ENCODE data around the gene SEPHS1. TPM values are rescaled to one million over a fixed set of nuclear protein-coding genes. Genes with fewer than 3 reads are reported as not detected.
"Not testable (repeated sequence)": the region's sequence is repeated elsewhere in the genome, so short reads cannot be mapped to it uniquely, and the experiment has no call there.

Gene SEPHS1
- total RNA-seq, 1 experiment from 2014 or later = 109 TPM

DNA sequence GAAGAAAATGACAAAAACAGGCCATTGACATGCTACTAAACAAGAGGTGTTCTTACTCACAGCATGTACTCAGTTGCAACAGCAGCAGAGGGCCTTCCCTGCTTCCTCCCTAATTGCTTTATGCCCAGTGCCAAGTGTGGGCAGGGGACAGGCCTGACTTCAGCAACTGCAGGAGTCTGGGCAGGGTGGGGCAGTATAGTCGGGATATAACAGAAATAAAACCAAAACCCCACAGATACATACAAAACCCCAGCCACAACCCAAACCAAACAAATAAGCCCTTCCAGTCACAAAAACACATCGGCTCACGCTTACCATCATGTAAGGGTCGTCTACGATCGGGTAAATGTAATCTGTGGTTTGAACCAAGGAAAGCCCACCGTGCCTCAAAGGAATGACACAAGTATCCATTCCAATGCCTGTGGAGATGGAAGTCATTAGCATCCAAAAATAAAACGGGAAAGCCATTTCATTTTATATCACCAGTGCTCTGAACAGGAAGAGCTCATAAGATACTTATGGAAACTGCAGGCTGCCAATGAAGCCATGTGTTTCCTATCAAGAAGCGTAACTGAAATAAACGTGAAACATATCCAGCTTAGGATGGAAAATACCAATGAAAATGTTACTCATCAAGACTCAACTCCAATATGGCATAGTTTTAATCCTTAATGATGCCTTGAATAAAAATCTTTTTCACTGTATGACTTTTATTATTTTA is 9.5 kb downstream of the SEPHS1 start:
- Histone ChIP-seq H3K9me3 (no peaks in the 10 kb centered on the region), H3K27me3 (no peaks in the 10 kb centered on the region), H3K36me3 (peaks cover 61% of the 10 kb centered on the region), H3K4me3 (no peak overlapping the region)
- peak; percentile 29 for DNase-seq

DNA sequence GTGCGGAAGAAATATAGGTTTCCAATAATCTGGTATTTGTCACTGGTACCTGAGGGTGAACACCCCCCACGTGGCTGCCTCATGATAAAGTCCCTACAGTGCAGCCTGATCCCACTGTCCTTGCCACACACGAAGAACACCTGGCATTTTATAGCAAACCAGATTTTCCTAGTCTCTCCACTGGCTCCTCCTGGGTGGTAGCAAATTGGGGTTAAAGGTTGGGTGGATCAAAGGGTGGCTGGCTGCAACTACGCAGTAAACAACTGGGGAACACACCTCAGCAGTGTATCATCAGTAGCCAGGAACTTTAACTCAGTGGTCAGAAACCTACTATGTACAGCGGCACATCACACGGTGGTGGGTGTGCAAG is 10.3 kb downstream of the SEPHS1 start:
- Histone ChIP-seq H3K36me3 (peaks cover 57% of the 10 kb centered on the region), H3K9me3 (no peaks in the 10 kb centered on the region), H3K4me3 (no peak overlapping the region), H3K27me3 (no peaks in the 10 kb centered on the region)
- DNase-seq = no peak

DNA sequence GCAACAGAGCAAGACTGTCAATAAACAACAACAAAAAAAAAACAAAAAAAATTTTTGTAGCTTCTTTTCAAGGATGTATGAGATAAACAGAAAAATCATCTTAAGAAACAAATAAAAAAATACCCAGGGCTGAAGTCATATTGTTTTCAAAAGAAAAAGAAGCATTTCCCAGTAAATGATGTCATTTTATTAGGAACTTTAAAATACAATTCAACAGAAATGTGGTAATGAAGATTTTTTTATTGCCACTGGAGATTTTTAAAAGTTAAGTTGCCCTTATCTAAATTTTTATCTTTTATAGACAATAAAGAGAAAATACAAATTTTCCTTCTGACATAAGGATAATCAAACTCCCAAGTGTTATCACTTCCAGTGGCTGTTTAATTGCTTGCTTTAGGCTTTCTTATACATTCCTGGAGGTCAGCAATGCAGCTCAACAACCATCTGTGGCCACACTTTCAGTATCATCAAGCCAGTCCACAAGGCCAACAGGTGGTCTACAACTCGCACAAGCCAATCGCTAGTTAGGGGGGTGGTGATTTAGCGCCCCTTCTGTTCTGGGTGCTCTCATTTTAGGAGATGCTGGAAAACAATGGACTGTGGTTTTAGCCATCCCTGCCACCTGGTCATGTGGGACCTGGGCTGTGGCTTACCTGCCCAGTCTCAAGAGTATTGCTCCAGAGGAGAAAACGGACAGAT is 10.8 kb downstream of the SEPHS1 start:
- Histone ChIP-seq H3K36me3 (peaks cover 56% of the 10 kb centered on the region), H3K4me3 (no peak overlapping the region), H3K27me3 (no peaks in the 10 kb centered on the region), H3K9me3 (no peaks in the 10 kb centered on the region)
- no peak for DNase-seq

- H3K27me3 ChIP-seq = no peaks in the 10 kb centered on the region
- peaks cover 70% of the 10 kb centered on the region for H3K36me3 ChIP-seq
- no peak for DNase-seq
- no peaks in the 10 kb centered on the region for H3K9me3 ChIP-seq
- no peak overlapping the region for H3K4me3 ChIP-seq
Observed at GRCh38 chr10:13335881-13336280, 12.2 kb downstream of the SEPHS1 start.

- DNase-seq = no peak
- no peaks in the 10 kb centered on the region for H3K9me3 ChIP-seq
- H3K36me3 ChIP-seq = peaks cover 73% of the 10 kb centered on the region
- no peak overlapping the region for H3K4me3 ChIP-seq
- H3K27me3 ChIP-seq = no peaks in the 10 kb centered on the region
Observed at GRCh38 chr10:13334556-13334955, 13.5 kb downstream of the SEPHS1 start.

- Histone ChIP-seq H3K4me3 (no peak overlapping the region), H3K9me3 (no peaks in the 10 kb centered on the region), H3K36me3 (peaks cover 79% of the 10 kb centered on the region), H3K27me3 (no peaks in the 10 kb centered on the region)
- DNase-seq = no peak
Observed at GRCh38 chr10:13331646-13332045, 16.4 kb downstream of the SEPHS1 start.

- not testable (repeated sequence) for H3K9me3 ChIP-seq, H3K27me3 ChIP-seq, H3K4me3 ChIP-seq, DNase-seq
- peaks cover 78% of the 10 kb centered on the region for H3K36me3 ChIP-seq
Observed at GRCh38 chr10:13330980-13331379, 17.1 kb downstream of the SEPHS1 start.

DNA sequence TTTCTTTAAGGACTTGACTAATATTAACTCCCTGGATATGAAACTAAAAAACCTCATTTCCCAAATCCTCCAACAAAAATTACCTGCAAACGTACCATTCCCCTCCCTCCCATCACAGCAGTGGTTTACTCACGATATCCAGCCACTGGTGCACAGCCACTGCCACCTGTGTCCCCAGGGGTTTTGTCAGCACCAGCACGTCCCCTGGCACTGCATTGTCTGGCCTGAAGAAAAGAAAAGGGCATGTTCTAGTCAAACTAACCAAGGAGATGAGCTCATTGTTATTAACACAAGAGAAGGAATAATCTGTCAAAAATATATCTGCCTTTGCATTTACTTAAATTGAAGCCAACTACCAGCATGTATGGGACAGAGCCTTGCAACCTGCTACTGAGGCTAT is 18.5 kb downstream of the SEPHS1 start:
- Histone ChIP-seq H3K4me3 (no peak overlapping the region), H3K9me3 (no peaks in the 10 kb centered on the region), H3K36me3 (peaks cover 78% of the 10 kb centered on the region), H3K27me3 (no peaks in the 10 kb centered on the region)
- no peak for DNase-seq

GRCh38 chr10:13328613-13329012 is 19.5 kb downstream of the SEPHS1 start:
- no peak for DNase-seq
- H3K4me3 ChIP-seq = no peak overlapping the region
- no peaks in the 10 kb centered on the region for H3K27me3 ChIP-seq
- H3K9me3 ChIP-seq = no peaks in the 10 kb centered on the region
- peaks cover 83% of the 10 kb centered on the region for H3K36me3 ChIP-seq

DNA sequence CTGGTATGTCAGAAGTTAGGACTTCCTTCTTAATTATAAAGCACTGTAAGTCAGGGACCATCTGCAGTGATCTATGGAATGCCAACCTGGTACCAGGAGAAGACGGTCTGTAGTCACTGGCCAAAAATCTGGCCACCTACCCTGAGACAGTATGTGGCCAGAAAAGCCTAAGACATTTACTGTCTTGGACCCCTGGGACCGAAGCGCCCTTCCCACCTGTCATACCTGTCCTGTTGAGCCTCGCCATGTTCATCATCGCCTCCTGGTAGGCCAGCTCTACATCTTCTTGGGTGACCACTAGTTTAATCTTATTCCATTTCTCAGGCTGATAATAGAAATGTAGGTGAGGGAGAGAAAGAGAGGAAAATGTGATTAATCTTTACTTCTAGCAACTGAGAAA is 20.0 kb downstream of the SEPHS1 start:
- H3K27me3 ChIP-seq = no peaks in the 10 kb centered on the region
- no peaks in the 10 kb centered on the region for H3K9me3 ChIP-seq
- peaks cover 82% of the 10 kb centered on the region for H3K36me3 ChIP-seq
- no peak for DNase-seq
- H3K4me3 ChIP-seq = no peak overlapping the region

- Histone ChIP-seq H3K27me3 (no peaks in the 10 kb centered on the region), H3K9me3 (no peaks in the 10 kb centered on the region), H3K4me3 (no peak overlapping the region), H3K36me3 (peaks cover 88% of the 10 kb centered on the region)
- DNase-seq = no peak
Observed at GRCh38 chr10:13327534-13327933, 20.6 kb downstream of the SEPHS1 start.

DNA sequence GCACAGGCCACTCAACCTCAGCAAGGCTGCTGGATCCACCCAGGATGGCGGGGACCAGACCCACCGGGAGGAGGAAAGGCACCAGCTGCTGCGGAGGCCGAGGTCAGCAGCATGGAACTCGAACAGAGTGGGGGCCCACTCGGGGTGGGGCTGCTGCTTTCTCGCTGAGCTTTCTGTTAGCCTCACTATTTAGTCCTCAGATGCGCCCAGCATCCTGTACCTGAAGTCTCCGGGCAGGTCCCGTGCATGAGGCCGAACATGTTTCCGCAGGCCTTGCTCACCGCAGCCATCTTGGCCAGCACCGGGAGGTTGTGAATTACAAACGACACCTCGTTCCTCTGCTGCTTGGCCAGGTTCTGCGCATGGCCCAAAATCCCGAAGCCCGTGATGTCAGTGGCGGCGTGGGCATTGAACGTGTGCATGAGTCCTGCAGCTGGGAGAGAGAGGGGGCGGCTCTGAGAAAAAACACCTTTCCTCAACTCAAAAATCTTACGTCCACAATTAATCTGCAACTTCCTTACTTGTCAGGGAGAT is 25.4 kb downstream of the SEPHS1 start:
- no peaks in the 10 kb centered on the region for H3K27me3 ChIP-seq
- no peak for DNase-seq
- H3K9me3 ChIP-seq = no peaks in the 10 kb centered on the region
- peaks cover 70% of the 10 kb centered on the region for H3K36me3 ChIP-seq
- H3K4me3 ChIP-seq = no peak overlapping the region

DNA sequence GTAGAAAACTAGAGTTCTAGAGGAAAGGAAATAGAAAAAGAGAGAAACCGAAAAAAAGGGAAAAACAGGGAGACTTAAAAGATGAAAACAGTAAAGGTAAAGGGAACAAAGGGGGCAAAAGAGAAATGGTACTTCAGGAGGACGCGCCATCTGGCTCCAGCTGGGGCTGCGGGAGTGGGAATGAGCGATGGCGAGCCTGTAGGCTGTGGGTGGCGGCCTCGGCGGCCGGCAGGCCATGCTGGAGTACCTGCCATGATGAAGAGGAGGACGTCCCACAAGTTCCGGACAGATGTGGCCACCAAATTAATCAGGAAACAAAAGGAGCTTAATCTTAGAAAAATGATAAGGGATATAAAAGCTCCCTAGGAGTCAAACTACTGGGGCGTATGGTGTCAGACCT is 26.5 kb downstream of the SEPHS1 start:
- no peak overlapping the region for H3K4me3 ChIP-seq
- H3K27me3 ChIP-seq = no peaks in the 10 kb centered on the region
- H3K9me3 ChIP-seq = no peaks in the 10 kb centered on the region
- peaks cover 61% of the 10 kb centered on the region for H3K36me3 ChIP-seq
- DNase-seq = no peak

DNA sequence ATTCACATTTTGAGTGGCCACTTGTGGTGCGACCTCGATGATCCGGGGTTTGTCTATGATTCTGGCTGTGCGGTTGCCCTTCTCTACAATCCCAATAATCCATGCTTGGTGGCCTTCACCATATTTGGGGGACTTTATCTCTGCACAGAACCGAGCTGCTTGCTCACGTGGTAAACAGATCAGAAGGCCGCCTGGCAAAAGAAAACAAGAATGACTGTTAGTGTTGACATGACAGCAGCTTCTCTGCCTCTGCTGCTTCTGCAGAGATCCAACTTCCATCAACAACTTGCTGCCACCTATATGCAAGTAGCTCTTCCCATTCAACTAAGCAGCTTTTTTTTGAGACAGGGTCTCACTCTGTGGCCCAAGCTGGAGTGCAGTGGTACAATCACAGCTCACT is 28.9 kb downstream of the SEPHS1 start:
- no peak for DNase-seq
- H3K4me3 ChIP-seq = no peak overlapping the region
- no peaks in the 10 kb centered on the region for H3K9me3 ChIP-seq
- H3K36me3 ChIP-seq = peaks cover 40% of the 10 kb centered on the region
- no peaks in the 10 kb centered on the region for H3K27me3 ChIP-seq

DNA sequence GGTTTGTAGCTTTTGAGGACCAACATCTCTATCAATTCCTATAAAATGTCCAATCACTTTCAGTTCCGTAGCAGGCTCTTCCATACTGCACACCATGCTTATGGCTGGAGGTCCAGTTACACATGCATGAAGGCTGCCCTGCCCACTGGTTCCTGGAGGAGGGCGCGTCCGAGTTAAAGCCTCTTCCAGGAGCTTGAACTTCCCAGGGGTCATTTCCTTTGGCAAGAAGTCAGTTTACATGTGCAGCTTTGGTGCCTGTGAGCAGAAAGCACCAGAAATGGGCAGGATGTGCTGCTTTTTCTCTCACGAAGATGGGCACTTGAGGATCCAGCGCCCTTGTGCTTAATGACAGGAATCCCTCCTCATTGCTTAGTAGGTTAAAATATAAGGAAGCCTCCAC is 30.6 kb downstream of the SEPHS1 start:
- DNase-seq = peak; percentile 10
- Histone ChIP-seq H3K9me3 (no peaks in the 10 kb centered on the region), H3K4me3 (no peak overlapping the region), H3K36me3 (peaks cover 27% of the 10 kb centered on the region), H3K27me3 (no peaks in the 10 kb centered on the region)

DNA sequence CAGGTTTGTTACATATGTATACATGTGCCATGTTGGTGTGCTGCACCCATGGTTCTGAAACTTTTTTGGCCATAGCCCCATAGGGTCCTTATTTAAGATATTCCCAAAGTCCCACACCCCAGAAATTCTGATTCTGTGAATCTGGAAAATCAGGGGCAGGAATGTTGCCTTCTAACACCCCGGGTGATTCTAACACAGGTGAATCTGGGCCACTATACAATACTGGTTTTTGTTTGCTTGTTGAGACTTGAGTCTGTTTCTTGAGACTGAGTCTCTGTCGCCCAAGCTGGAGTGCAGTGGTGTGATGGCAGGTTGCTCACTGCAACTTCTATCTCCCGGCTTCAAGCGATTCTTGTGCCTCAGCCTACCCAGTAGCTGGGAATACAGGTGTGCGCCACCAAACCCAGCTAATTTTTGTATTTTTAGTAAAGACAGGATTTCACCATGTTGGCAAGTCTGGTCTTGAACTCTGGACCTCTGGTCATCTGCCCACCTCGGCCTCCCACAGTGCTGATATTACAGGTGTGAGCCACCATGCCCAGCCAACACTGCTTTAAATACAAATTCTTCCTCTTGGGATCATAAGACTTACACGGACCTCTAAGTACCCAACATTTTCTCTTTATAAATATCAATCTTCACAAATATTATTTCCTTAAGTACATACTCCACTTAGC is 31.3 kb downstream of the SEPHS1 start:
- no peaks in the 10 kb centered on the region for H3K9me3 ChIP-seq
- DNase-seq = no peak
- H3K27me3 ChIP-seq = no peaks in the 10 kb centered on the region
- H3K36me3 ChIP-seq = peaks cover 23% of the 10 kb centered on the region
- H3K4me3 ChIP-seq = no peak overlapping the region

- Histone ChIP-seq H3K36me3 (peaks cover 12% of the 10 kb centered on the region), H3K9me3 (no peaks in the 10 kb centered on the region), H3K4me3 (no peak overlapping the region), H3K27me3 (no peaks in the 10 kb centered on the region)
- DNase-seq = no peak
Observed at GRCh38 chr10:13315361-13315760, 32.7 kb downstream of the SEPHS1 start.
